HG03103 (cell line): Measurements from ENCODE around the gene TLR5.

ENCODE experiments used
- ATAC-seq: cut with Tn5 transposase; IDR thresholded peaks from one replicate; pipeline ENCODE4 v1.9.1; 2021; ENCODE audit warnings: low read depth; ENCODE audit not compliant: unreplicated experiment

The TLR5 gene

DNA sequence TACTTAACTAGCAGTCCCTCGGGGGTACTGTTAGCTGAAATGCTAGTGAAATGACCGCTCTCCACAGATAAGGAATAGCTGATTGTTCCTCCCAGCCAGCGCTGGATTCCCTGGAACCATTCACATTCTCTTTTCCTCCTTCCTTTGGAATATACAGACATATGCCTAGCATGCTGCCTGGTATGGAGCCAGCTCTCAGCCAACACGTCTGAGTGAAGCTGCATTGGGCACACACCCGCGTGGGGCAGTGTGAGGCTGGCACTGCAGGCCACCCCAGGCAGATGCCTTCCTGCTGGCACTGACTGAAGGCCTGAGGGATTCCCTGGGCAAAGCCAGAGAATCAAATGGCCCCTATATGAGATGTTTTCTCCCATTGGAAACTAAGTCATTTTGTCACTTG, 66.7 kb downstream of the TLR5 start:
- no peak for ATAC-seq

DNA sequence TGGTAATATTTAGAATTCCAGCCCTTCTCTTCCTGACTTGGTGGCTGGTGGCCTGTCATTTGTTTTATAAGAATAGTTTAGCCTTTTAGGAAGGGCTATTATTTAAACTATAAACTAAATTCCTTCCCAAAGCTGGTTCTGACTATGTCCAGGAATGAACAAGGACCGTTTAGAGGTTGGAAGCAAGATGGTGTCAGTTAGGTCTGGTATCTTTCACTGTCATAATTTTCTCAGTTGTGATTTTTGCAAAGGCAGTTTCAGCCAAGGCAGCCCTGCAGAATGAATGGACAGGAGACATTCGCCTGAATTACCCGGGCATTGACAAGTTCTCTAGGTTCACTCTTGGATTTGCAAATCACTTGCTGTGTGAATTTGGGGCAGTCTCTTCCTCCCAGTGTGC, 67.2 kb downstream of the TLR5 start:
- no peak for ATAC-seq

DNA sequence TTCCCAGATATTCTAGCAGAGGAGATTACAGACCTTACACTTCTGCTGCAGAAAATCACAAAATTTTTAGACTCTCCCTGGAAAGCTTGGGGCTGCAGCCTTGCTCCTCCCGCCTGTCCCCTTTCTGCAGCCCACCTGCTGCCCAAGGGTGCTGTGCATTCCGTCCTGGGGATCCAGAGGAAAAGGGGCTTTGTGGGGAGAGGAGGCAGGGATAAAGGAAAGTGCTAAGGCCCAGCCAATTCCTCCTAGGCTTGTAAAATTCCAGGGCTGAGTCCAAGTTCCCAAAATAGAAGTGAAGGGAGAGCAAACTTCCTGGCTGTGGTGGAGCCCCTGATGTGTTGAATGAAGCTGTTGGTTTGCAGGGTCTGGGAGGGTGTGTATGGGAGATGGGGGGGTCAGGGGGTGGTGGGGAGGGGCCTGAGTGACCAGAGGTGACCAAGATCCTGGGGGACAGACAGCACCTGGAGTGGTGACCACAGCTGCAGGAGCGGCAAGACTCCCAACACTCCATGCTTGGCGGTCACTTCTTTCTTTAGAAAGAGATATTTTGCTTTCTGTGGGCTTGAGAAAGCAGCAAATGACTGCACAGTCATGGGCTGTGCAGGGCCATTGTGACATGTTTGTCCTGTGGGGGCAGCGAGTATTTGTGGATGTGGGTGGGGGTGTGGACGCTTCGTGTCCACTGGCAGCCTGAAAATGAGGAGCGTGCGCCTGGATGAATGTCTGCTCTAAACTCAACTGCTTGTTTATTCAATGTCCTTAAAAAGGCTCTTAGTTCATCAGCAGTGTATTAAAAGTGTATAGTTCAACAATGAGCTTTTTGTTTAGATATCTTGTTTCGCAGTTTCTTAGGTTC, 68.4 kb downstream of the TLR5 start:
- ATAC-seq: no peak

DNA sequence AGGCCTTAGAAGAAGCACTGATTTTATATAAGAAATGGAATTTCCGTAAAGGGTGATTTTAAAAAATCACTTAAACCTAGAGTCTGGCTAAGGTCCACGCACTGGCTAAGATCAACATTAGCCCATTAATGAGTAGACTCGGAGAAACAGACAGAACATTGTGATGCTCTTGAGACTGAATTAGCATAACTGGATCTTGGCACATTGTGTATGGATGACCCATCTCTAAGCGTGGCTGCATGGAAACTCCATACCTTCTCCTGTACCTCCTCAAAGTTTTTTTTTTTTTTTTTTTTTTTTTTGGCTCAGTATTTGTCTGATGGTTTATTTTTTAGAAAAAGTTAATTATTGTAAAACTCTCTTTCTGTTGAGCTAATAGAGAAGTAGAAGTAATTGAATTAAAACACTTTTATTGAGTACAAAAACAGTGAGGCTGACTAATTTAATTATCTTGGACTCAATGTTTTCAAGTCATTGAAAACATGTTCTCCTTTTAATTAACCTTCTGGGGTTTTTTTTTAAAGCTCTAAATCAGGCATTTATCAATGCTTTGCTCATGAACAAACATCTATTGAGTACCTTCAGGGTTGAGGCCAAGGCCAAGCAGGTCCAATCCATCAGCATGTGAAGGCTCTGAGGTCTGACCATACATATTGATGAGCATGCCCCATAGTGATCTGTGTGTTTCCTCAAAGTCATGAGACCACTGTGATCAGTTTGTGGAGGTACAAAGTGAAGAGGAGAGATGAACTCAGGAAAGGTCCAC, 74.0 kb downstream of the TLR5 start:
- no peak for ATAC-seq

DNA sequence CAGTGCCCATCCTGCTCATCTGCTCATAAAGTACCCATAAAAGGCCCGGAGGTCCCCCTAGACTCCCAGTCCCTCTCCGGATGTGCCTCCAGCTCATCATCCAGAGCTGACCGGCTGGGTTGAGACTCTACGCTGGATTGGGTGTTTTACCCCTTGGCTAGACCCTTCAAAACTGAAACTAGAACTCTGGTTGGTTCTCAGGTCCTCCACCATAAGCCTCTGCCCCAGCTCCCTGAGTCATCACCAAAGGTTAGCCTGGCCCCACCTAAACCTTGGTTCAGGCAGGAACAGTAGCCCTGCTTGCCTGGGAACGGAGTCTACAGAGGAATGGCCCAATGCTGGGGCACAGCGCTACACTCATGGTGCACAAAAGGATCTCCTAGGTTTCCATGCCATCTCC, 75.1 kb downstream of the TLR5 start:
- no peak for ATAC-seq

DNA sequence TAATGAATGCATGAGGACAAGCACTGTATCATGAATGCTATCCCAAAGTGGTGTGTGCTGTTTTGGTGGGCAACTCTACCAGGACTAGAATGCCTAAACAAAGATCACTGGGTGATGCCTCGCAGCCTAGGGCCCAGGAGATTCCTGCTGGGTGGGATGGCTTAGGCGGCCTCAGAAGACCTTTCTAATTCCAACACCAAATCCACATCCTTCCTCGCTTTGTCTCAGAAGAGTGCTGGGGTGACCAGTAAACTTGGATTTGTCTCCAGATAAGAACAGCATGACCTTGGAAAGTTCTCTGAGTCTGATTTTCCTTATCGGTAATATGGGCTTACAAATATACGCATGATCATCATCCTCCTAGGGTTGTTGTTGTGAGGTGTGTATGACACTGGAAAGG, 76.6 kb downstream of the TLR5 start:
- ATAC-seq: no peak

DNA sequence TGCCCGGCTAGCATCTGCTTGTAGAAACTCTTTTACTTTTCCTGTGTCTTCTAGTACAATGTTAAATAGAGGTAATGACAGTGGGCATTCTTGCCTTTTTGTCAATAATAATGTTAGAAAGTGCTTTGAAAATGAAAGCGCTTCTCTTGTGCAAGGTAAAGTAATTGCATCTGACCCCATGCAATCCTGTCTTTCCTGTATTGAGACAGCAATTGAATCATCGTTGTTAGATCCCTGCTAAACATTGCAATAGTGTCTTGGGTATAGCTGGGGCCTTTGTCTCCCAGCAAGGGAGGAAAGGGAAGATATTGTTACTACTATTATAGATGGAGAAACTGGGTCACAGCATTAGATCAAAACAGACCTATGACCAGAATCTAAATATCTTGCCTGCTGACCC, 80.9 kb downstream of the TLR5 start:
- ATAC-seq: no peak

DNA sequence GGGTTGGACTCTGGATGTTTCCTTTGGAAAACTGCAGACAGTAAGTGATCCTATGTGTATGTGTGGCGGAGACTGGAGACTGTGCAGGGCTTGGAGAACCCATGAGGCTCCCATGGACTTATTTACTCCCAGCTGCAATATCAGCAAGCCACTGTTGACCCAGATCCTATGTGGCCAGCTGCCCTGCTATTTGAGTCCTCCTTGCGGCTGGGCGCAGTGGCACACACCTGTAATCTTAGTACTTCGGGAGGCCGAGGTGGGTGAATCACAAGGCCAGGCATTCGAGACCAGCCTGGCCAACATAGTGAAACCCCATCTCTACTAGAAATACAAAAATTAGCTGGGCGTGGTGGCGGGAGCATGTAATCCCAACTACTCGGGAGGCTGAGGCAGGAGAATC, 83.5 kb downstream of the TLR5 start:
- ATAC-seq: no peak
